Stimulated activated naive B cell treated with anti-CD40 and anti-IgM and Interleukin-4, amounts not matched to agents 10 μg/mL and 1 μg/mL and 100 μg/mL, for 72 hours (primary cell): ENCODE measurements around the gene CDH23.

Experiments used
- ATAC-seq, 2 donors: fragments of 150-1000 bp; cut with Tn5 transposase; replicated peaks; 2 replicates each; pipeline ENCODE4 v1.10.0; 2021; ENCODE audit warnings: moderate library complexity in 1 of 2
- DNase-seq: peaks from one replicate; pipeline ENCODE4 v3.0.0; 2021
- H3K27ac Mint-ChIP-seq: one replicate; pipeline ENCODE4 v1.8.0; 2022; ENCODE audit warnings: mild to moderate bottlenecking, mixed read lengths
- H3K27me3 Mint-ChIP-seq, 2 donors: one replicate each; pipeline ENCODE4 v1.8.0; 2022; ENCODE audit warnings: mixed read lengths in 2 of 2
- H3K36me3 Mint-ChIP-seq, 2 donors: one replicate each; pipeline ENCODE4 v1.8.0; 2022; ENCODE audit warnings: mixed read lengths in 2 of 2, mild to moderate bottlenecking in 1 of 2
- H3K4me1 Mint-ChIP-seq, 2 donors: one replicate each; pipeline ENCODE4 v1.8.0; 2022; ENCODE audit warnings: mixed read lengths in 2 of 2, mild to moderate bottlenecking in 1 of 2
- H3K4me3 Mint-ChIP-seq, 2 donors: one replicate each; pipeline ENCODE4 v1.8.0; 2022; ENCODE audit warnings: mild to moderate bottlenecking in 2 of 2, mixed read lengths in 2 of 2, moderate library complexity in 1 of 2
- H3K9me3 Mint-ChIP-seq, 2 donors: one replicate each; pipeline ENCODE4 v1.8.0; 2022; ENCODE audit warnings: mixed read lengths in 2 of 2, mild to moderate bottlenecking in 1 of 2

CDH23 gene

GRCh38 chr10:71553432-71553831 lies 156.7 kb downstream of the CDH23 start:
- Mint-ChIP-seq H3K4me1 (no peaks in the 10 kb centered on the region), H3K9me3 (peaks cover 3 to 5% of the 10 kb centered on the region in 2 donors)

GRCh38 chr10:71554671-71555070 lies 158.0 kb downstream of the CDH23 start:
- H3K27me3 Mint-ChIP-seq: peaks cover 6 to 10% of the 10 kb centered on the region in 2 donors
- DNase-seq (no peak), ATAC-seq (no peak)
- H3K4me1 Mint-ChIP-seq: no peaks in the 10 kb centered on the region
- H3K27ac Mint-ChIP-seq: no peak overlapping the region
- H3K9me3 Mint-ChIP-seq: peaks cover 3 to 5% of the 10 kb centered on the region in 2 donors
- no peaks in the 10 kb centered on the region for H3K36me3 Mint-ChIP-seq
- H3K4me3 Mint-ChIP-seq: no peak overlapping the region

More at GRCh38 chr10:71553432-71553831, 156.7 kb downstream of the CDH23 start:
- Mint-ChIP-seq H3K27me3 (peaks cover 0 to 5% of the 10 kb centered on the region in 2 donors), H3K27ac (no peak overlapping the region), H3K4me3 (no peak overlapping the region), H3K36me3 (no peaks in the 10 kb centered on the region)
- ATAC-seq: no peak
- no peak for DNase-seq

GRCh38 chr10:71555087-71555723 lies 158.5 kb downstream of the CDH23 start:
- Mint-ChIP-seq H3K27ac (no peak overlapping the region), H3K4me1 (no peaks in the 10 kb centered on the region), H3K36me3 (no peaks in the 10 kb centered on the region), H3K27me3 (peaks cover 11 to 15% of the 10 kb centered on the region in 2 donors), H3K9me3 (peaks cover 3 to 5% of the 10 kb centered on the region in 2 donors), H3K4me3 (no peak overlapping the region)
- no peak for ATAC-seq
- no peak for DNase-seq

GRCh38 chr10:71555724-71556119 lies 159.0 kb downstream of the CDH23 start:
- Mint-ChIP-seq H3K27ac (no peak overlapping the region), H3K4me1 (no peaks in the 10 kb centered on the region), H3K9me3 (peaks cover 3 to 5% of the 10 kb centered on the region in 2 donors), H3K4me3 (no peak overlapping the region), H3K36me3 (no peaks in the 10 kb centered on the region), H3K27me3 (peaks cover 17% of the 10 kb centered on the region in 2 donors)
- DNase-seq (no peak), ATAC-seq (no peak)

- Mint-ChIP-seq H3K9me3 (peaks cover 3 to 5% of the 10 kb centered on the region in 2 donors), H3K4me1 (no peaks in the 10 kb centered on the region), H3K27ac (no peak overlapping the region), H3K4me3 (no peak overlapping the region), H3K36me3 (no peaks in the 10 kb centered on the region), H3K27me3 (peaks cover 23 to 36% of the 10 kb centered on the region in 2 donors)
- ATAC-seq: no peak
- no peak for DNase-seq
Observed at GRCh38 chr10:71558991-71559390, 162.3 kb downstream of the CDH23 start.

- H3K4me1 Mint-ChIP-seq: no peaks in the 10 kb centered on the region
- peaks cover 3 to 5% of the 10 kb centered on the region in 2 donors for H3K9me3 Mint-ChIP-seq
- peaks cover 23 to 49% of the 10 kb centered on the region in 2 donors for H3K27me3 Mint-ChIP-seq
- no peak overlapping the region for H3K27ac Mint-ChIP-seq
- ATAC-seq (no peak), DNase-seq (no peak)
- no peaks in the 10 kb centered on the region for H3K36me3 Mint-ChIP-seq
- H3K4me3 Mint-ChIP-seq: no peak overlapping the region
Observed at GRCh38 chr10:71561003-71561574, 164.4 kb downstream of the CDH23 start.

GRCh38 chr10:71562181-71562580 lies 165.5 kb downstream of the CDH23 start:
- no peak for ATAC-seq
- no peak for DNase-seq
- H3K9me3 Mint-ChIP-seq: no peaks in the 10 kb centered on the region
- H3K36me3 Mint-ChIP-seq: no peaks in the 10 kb centered on the region
- H3K27me3 Mint-ChIP-seq: peaks cover 22 to 49% of the 10 kb centered on the region in 2 donors
- no peak overlapping the region for H3K27ac Mint-ChIP-seq
- H3K4me3 Mint-ChIP-seq: no peak overlapping the region
- no peaks in the 10 kb centered on the region for H3K4me1 Mint-ChIP-seq

GRCh38 chr10:71562904-71563303 lies 166.2 kb downstream of the CDH23 start:
- no peaks in the 10 kb centered on the region for H3K36me3 Mint-ChIP-seq

GRCh38 chr10:71564194-71564820 lies 167.6 kb downstream of the CDH23 start:
- H3K36me3 Mint-ChIP-seq: no peaks in the 10 kb centered on the region
- ATAC-seq: no peak
- no peaks in the 10 kb centered on the region for H3K9me3 Mint-ChIP-seq
- H3K27ac Mint-ChIP-seq: no peak overlapping the region
- no peak for DNase-seq
- no peak overlapping the region for H3K4me3 Mint-ChIP-seq
- H3K27me3 Mint-ChIP-seq: peaks cover 19 to 45% of the 10 kb centered on the region in 2 donors
- no peaks in the 10 kb centered on the region for H3K4me1 Mint-ChIP-seq

More at GRCh38 chr10:71562904-71563303, 166.2 kb downstream of the CDH23 start:
- DNase-seq (no peak), ATAC-seq (no peak)
- H3K9me3 Mint-ChIP-seq: no peaks in the 10 kb centered on the region
- H3K27ac Mint-ChIP-seq: no peak overlapping the region
- H3K27me3 Mint-ChIP-seq: peaks cover 22 to 49% of the 10 kb centered on the region in 2 donors
- no peaks in the 10 kb centered on the region for H3K4me1 Mint-ChIP-seq
- H3K4me3 Mint-ChIP-seq: no peak overlapping the region

GRCh38 chr10:71565284-71566000 lies 168.7 kb downstream of the CDH23 start:
- peaks cover 10 to 35% of the 10 kb centered on the region in 2 donors for H3K27me3 Mint-ChIP-seq

GRCh38 chr10:71567006-71567405 lies 170.3 kb downstream of the CDH23 start:
- Mint-ChIP-seq H3K9me3 (no peaks in the 10 kb centered on the region), H3K4me1 (no peaks in the 10 kb centered on the region), H3K27ac (no peak overlapping the region), H3K36me3 (no peaks in the 10 kb centered on the region), H3K4me3 (no peak overlapping the region), H3K27me3 (peaks cover 10 to 23% of the 10 kb centered on the region in 2 donors)
- DNase-seq (no peak), ATAC-seq (no peak)

More at GRCh38 chr10:71565284-71566000, 168.7 kb downstream of the CDH23 start:
- Mint-ChIP-seq H3K4me3 (no peak overlapping the region), H3K27ac (no peak overlapping the region), H3K36me3 (no peaks in the 10 kb centered on the region), H3K9me3 (no peaks in the 10 kb centered on the region), H3K4me1 (no peaks in the 10 kb centered on the region)
- no peak for DNase-seq
- ATAC-seq: no peak

GRCh38 chr10:71568896-71569492 lies 172.3 kb downstream of the CDH23 start:
- peaks cover 4 to 17% of the 10 kb centered on the region in 2 donors for H3K27me3 Mint-ChIP-seq
- no peaks in the 10 kb centered on the region for H3K36me3 Mint-ChIP-seq
- ATAC-seq: no peak
- no peaks in the 10 kb centered on the region for H3K4me1 Mint-ChIP-seq
- H3K9me3 Mint-ChIP-seq: no peaks in the 10 kb centered on the region
- no peak overlapping the region for H3K27ac Mint-ChIP-seq
- no peak overlapping the region for H3K4me3 Mint-ChIP-seq
- DNase-seq: no peak

- no peaks in the 10 kb centered on the region for H3K36me3 Mint-ChIP-seq
Observed at GRCh38 chr10:71569775-71570588, 173.3 kb downstream of the CDH23 start.

More at GRCh38 chr10:71569775-71570588, 173.3 kb downstream of the CDH23 start:
- no peaks in the 10 kb centered on the region for H3K4me1 Mint-ChIP-seq
- H3K27me3 Mint-ChIP-seq: peaks cover 2 to 7% of the 10 kb centered on the region in 2 donors
- ATAC-seq: peak; percentile 71 to 72
- no peaks in the 10 kb centered on the region for H3K9me3 Mint-ChIP-seq
- DNase-seq: peak; percentile 56
- H3K4me3 Mint-ChIP-seq: no peak overlapping the region
- H3K27ac Mint-ChIP-seq: no peak overlapping the region
